ENCODE data around the gene CHRNB1.

DNA sequence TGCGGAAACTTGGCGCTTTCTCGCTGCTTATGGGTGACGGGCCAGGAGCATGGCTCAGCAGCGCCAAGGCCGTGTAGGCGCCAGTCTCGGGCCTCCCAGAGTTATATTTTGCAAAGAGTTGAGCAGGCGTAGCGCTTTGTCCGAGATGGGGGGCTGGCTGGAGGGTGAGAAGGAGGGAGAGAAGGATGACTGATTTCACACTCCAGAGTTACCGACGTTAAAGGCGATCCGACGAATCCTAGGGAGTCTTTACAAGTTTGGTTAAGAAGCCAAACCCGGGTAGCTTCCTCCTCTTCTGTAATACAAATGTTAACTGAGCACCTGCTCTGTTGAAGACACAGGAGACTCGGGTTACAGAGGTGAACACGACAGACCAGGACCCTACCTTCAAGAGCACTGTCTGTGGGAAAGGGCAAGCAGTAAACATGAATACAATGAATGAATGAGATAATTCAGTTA is 40.1 kb downstream of the CHRNB1 start:
- TF ChIP-seq POLR2A (IDR thresholded peaks at IDR 0.05; ENCODE audit: low read depth, low read length), result no peak
- no peak for TF ChIP-seq POLR2AphosphoS5 (IDR thresholded peaks at IDR 0.05; ENCODE audit: low read depth, low read length)
- TF ChIP-seq TAF1 (IDR thresholded peaks at IDR 0.05; ENCODE audit: borderline replicate concordance, low read depth, low read length), result no peak
